ENCODE measurements around the gene NCOA3.
"Not testable (repeated sequence)": the region's sequence is repeated elsewhere in the genome, so short reads cannot be mapped to it uniquely, and the experiment has no call there.

Gene NCOA3

DNA sequence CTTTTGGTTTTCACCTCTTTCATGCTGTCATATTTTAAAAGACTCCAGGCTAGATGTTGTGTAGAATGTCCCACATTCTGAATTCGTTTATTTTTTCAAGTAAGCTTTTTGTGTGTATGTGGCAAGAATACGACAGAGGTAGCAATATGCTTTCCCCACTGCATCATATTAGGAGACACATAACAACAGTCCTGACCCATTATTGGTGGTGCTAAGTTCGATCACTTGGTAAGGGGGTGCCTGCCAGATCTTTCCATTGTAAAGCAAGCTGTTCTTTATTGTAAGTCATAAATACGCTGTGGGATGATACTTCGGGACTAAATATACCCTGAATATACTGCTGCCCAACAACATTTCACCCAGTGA, 588 bp upstream of the NCOA3 start:
- DNase-seq: no peak

DNA sequence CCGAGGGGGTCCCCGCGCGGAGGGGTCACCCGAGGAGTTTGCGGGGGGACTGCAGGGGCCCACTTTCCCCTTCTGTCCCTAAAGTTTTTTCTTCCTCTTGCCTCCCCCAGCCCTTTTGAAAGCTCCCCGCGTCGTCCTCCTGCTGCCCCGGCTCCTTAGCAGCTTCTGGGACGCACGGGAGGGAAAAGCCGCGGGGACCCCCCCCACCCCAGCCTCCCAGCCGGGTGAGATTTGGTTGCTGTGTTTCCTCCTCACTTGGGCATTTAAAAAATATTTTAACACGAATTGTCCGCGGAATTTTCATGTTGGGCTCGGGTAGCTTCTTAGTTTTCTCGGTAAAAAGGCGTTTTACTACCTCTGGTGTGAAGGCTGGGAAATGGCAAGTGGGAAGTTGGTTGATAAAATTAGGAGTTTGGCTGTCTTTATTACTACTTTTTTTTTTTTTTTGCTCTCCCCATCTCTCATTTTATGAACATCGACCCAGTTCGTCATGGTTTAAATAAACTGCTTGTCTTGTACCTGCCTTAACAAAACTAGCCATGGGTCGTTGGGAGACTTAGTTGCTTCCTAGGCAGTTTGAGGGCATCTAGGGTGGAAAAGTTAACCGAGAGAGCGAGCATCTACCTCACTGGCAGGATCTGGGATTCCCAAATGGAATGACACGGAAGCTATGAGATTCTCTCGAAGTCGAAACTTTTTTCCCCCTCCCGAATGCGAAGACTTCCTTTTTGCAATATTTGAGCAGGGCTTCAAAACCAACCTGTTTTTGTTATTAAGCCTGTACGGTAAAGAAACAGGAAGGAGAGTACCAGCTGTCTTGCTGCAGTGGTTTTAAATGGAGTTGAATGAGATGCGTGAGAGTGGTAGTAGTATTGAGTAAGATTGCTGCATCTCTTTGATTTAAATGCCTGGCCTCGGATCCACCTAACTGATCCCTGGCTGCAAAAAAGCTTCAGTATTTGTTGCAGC, 868 bp downstream of the NCOA3 start:
- peak; percentile 52 for DNase-seq

DNA sequence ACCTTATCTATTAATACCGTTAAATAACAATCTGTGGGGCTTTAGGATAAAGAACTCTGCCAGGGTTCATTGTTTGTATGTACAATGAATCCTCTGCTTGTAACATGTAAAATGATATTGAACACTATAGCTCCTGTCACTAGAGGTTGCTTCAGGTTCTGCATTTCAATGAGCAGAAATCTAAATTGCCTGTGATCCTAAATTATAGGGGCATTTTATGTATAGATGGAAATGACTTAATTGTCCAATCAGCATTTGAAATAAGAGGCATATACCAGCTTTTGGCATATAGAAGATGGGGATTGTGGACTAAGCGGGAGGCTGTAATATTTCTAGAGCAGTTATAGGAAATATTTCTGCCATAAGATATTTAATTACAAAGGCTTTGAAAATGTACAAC, 2.0 kb downstream of the NCOA3 start:
- no peak for DNase-seq

DNA sequence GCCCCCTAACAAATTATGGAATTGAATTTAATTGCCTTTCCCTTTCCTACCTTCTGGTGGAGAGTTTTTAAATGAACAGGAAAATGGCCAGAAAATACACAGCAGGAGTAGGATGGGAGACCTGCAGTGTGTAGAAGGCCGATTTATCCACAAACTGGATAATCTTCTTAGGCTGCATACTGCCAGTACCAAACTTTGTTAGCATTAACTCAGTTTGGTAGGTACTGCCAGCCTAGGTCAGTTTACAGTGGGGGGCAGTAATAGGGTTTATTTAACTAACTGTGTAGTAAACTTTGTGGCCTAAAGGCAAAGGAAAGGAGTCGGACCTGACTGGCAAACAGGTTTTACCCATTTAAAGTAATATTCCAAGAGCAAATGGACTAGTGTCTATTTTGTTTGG, 4.6 kb downstream of the NCOA3 start:
- DNase-seq: no peak

DNA sequence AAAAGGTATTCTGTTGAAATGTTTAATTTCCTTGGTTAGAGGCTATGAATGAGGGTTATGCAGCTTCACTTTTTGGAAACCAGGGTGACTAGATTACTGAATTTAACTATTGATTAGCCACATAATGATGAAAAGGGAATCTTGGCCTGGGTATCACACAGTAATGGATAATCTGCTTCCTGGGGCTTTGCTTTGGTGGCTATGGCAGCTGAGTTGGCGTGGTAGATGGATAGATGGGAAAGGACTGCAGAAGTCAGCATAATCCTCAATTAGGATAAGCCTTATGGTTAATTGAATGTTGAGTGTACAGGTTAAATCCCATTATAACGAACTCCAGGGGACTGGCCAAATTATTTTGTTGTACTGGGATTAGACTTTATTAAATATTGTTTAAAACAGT, 5.2 kb downstream of the NCOA3 start:
- no peak for DNase-seq

DNA sequence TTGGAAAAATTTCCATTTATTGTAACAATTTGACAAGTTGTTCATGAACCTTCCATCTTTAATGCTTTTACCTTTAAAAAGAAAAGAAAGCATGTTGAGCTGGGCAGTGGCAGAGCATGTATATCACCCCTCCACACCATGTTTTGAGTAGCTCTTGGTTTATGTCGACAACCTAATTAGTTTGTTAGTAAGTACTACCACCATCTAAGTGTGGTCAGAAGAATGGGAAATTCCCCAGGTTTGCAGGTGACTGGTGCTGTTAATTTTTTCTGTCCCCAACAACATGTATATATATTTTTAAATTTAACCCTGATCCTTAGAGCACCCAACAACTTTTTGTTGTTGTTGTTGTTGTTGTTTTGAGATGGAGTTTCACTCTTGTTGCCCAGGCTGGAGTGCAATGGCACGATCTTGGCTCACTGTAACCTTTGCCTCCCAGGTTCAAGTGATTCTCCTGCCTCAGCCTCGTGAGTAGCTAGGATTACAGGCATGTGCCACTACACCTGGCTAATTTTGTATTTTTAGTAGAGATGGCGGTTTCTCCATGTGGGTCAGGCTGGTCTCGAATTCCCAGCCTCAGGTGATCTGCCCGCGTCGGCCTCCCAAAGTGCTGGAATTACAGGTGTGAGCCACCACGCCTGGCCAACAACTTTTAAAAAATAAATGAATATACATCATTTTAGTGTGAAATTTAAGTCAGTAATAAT, 5.7 kb downstream of the NCOA3 start:
- not testable (repeated sequence) for DNase-seq

DNA sequence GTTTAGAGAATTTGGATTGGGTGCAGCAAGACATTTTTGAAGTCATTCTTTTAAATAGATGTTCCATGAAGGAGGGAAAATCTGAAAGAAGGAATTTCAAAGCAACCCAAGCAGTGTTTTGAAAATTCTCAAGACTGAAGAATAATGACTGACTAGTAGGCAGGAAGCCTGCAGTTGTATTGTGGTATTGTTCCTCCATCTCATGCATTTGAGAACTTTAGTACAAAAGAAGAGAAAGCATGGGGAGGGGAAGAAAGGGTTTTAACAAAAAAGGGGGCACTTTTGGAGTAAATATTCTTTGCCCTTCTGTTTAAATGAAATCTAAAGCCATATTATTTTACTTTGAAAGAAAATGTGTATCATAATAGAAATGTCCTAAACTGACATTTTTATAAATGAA, 6.6 kb downstream of the NCOA3 start:
- DNase-seq: no peak

DNA sequence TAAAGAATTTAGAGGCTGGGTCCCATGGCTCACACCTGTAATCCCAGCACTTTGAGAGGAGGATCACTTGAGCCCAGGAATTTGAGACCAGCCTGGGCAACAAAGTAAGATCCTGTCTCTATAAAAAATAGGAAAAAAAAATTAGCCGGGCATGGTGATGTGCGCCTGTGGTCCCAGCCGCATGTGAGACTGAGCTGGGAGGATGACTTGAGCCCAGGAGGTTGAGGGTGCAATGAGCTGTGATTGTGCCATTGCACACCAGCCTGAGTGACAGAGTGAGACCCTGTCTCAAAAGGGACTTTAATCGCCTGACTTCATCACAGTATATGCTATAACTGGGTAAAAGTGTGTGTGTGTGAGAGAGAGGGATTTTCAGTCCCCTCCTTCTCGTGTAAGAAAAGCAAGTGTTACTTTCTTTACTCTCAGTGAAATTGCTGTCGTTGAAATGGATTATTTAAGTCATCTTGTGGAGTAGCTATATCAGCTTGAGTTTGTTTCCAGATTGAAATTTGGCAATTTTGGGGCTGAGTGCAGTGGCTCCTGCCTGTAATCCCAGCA, 7.5 kb downstream of the NCOA3 start:
- DNase-seq: no peak

DNA sequence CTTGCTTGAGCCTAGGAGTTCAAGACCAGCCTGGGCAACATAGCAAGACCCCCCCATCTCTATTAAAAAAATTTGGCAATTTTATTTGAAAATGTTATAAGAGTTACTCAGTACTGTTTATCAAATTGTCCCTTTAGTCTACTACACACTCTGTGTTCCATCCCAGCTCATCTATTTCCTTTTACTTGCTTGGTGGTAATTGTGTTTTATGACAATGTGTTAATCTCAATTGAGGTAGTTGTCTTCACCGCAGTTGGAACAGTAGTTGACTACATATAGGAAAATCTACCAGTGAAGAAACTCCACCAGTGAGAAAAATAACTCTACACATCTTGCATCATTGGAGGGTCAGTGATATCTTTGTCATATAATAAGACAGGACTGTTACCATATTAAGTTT, 8.0 kb downstream of the NCOA3 start:
- no peak for DNase-seq

DNA sequence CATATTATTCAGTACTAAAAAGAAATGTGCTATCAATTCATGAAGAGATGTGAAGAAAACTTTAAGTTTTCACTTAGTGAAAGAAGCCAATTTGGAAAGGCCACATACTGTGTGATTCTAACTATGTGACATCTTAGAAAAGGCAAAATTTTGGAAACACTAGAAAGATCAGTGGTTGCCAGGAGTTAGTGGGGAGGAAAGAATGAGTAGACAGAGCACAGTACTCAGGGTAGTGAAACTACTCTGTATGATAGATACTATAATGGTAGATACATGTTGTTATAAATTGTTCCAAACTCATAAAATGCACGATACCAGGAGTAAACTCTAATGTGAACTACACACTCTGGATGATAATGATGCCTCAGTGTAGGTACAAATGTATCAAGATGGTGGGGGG, 14.2 kb downstream of the NCOA3 start:
- DNase-seq: no peak

DNA sequence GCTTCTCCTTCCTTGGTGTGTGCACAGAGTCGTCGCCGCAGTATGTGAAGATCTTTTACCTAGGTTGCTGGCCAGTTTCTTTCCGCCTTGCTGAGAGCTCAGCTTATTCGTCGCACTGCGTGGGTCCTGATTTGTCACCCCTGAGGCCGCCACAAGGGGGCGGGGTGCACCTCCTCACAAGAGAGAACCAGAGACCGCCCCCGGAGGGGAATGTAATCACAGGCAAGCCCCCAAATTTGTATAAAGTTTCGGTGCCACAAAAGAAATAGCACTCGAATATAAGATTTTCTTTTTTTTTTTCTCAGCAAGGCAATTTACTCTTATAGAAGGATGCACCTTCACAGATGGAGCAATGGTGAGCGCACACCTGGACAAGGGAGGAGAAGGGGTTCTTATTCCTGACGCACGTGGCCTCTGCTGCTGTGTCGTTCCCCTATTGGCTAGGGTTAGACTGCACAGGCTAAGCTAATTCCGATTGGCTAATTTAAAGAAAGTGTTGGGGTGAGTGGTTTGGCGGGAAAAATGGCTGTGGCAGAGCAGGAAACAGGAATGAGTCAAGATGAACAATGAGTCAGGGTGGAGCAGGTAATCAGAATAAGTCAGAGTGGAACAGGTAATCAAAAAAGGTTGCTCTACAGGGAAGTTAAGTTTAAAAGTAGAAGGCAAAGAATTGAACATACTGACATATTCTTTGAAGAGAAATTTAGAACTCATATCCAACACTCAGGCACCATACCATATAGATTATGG, 19.5 kb downstream of the NCOA3 start:
- DNase-seq: no peak

DNA sequence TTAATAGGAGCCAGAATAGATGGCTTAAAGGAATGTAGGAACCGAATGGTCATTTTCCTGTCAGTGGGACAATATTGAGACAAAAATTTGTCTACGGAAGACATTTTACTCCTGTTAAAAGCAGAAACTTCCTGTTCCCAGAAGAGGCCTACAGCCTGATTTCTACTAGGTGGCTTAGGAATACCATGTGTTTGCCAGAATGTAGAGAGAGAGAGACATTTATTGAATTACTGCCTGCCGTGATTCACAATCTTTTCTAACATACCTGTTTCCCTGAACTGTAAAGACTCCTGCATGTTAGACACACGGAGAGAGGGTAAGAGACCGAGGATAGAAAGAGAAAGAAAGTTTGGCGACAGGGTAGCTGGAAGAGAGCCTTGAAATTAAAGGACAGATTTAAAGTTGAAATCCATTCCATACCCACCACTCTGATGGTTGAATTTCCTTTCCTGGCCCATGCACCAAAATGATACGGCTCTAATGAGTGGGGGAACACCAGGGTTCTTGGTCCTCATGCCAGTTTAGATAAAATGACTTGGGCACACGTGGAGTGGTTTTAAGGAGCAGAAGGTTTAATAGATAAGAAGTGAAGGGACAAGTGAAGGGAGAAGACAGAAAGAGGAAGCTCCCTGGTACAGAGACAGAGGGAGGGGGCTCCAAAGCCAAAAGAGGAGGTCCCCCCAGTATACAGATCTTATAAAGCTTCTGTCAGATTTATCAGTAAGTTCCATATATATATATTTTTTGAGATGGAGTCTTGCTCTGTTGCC, 22.5 kb downstream of the NCOA3 start:
- no peak for DNase-seq

DNA sequence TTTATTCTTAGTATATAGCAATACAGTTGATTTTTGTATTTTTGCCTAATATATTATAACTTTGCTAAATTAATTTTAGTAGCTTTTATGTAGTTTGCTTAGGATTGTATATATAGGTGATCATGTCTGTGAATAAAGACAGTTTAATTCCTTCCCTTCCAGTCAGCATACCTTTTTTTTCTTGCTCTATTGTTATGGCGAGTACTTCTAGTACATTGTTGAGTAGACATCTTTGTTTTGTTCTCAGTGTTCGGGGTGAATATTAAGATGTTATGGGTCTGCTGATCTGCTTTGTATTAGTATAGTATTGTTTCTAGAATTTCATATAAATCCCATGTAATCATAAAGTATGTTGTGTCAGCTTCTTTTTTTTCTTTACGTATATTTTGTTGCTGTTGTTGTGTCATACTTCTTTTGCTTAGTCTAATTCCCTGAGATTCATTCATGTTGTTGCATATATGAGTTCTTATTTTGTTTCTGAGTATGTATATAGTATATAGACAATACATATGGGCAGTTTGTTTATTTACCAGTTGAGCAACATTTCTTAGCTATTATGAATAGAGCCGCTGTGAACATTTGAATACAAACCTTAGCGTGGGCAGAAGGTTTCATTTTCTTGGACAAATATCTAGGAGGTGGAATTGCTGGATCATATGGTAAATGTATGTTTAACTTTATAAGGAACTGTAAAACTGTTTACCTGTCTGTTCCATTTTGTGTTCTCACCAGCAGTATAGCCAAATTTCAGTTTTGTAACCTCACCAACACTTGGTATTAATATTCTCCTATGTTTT, 25.5 kb downstream of the NCOA3 start:
- DNase-seq: no peak

DNA sequence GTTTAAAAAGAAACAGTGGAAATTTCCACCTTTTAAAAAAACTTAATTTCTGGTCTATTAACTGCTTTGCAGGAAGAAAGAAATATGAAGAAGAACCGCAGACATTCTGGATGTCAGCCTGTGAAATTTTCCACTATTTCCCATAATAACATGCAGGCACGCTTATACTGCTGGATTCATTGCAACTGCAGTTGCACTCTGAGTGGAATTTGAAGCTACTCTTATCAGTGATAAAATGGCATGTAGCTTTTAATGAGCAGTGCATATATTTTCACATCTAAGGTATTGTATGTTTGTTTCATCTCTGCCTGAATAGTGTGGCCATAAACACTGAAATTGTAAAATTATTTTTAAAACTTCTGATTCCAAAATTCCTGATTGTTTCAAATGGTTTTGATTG, 28.2 kb downstream of the NCOA3 start:
- no peak for DNase-seq

DNA sequence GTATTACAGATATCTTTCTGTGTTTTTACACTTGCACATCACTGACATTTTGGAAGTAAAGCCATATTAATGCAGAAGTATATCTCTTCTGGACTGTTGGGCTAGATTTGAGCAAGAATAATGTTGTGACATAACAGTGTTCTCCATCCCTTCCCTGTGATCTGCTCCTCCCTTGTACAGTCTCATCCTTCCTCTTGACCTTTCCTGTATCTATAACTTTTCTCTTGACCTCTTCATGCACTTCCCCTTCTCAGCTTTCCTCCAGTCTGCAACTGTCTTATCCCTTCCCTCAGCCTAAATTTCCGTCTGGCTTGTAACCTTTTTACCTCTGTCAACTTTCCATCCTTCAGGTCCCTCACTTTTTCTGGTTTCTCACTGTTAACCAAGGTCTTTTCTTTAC, 29.8 kb downstream of the NCOA3 start:
- DNase-seq: no peak

DNA sequence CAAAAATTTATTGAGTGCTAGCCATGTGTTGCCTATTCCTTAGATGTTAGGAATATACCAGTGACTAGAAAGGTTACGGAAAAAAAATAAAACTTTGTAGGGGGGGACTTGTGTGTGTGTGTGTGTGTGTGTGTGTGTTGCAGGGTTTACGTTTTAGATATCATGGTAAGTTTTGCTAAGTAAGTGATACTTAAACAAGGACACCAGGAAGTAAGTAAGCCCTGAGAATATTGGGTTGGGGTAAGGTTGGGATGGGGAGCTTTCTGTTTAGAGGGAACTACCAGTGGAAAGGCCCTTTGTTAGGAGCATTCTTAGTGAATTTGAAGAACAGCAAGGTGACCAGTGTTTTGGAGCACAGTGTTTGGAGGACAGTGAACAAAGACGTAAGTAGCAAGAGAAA, 30.3 kb downstream of the NCOA3 start:
- no peak for DNase-seq

DNA sequence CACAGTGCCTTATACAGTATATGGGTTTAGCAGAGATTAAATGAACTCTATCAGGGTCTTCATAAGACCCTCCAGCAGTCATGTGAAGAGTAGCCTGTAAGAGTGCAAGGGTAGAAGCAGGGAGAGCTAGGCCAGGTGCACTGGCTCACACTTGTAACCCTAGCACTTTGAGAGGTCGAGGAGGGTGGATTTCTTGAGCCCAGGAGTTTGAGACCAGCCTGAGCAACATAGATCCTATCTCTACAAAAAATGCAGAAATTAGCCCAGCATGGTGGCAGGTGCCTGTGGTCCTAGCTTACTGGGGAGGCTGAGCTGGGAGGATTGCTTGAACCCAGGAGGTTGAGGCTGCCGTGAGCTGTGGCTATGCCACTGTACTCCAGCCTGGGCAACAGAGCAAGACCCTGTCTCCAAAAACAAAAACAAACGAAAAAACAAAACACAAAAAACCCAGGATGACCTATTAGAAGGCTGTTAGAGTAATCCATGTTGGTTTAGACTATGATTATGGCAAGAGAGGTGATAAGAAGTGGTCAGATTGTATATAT, 31.9 kb downstream of the NCOA3 start:
- DNase-seq: no peak

DNA sequence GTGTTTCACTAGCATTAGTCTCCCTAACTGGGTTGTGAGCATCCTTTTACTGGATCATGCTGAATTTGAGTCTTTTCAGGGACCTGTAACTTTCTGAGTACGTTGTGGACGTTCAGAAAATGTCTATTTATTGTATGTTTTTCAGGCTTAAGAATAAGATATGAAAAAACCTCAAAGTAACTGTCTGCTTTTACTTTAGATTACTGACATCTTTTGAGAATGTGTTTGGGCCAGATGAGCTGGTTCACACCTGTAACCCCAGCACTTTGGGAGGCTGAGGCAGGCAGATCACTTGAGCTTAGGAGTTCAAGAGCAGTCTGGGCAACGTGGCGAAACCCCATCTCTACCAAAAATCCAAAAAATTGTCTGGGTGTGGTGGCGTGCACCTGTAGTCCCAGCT, 32.7 kb downstream of the NCOA3 start:
- DNase-seq: no peak

DNA sequence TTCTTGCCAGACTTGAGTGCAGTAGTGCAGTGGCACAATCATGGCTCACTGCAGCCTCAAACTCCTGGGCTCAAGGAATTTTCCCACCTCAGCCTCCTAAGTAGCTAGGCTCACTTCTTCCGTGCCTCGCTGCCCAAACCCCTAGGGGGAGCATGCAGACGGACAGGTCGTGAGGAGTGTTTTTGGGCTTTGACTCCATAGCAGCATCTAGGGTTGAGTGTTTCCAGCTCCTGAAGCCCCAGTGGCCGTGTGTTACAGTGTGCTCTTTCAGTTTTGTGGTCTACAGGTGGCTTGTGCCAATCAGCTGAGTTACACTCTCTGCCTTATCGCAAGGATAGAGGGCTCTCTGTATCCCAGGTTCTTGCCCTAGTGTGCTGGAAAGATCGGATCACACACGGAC, 33.4 kb downstream of the NCOA3 start:
- DNase-seq: no peak

DNA sequence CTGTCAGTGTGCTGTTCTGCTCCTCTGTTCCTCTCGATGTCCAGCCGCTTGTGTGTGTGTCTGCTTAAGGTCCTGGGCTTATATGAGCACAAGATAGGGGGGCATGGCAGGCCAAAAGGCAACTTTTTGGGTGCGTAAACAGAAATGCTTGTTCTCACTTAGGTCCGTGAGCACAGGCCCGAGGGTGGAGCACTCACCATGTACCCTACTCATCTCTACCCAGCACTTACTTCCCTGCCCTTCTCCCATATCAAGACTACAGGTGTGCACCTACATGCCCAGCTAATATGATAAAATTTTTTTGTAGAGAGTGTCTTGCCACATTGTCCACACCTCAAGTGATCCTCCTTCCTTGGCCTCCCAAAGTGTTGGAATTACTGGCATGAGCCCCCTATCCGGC, 34.3 kb downstream of the NCOA3 start:
- DNase-seq: no peak
